Large intestine (tissue), 3 donors: ENCODE measurements around the gene CAMTA1. TPM values are rescaled to one million over a fixed set of nuclear protein-coding genes. Genes with fewer than 3 reads are reported as not detected.
A peak's percentile ranks its signal among the peaks of the same experiment; 100 is the strongest.

Experiments
- DNase-seq, 2 donors: peaks; one replicate each; pipeline versions ENCODE4 v3.0.0 to v3.0.0-alpha.2; 2013
- H3K27ac ChIP-seq: one replicate; pipeline ENCODE4 v1.5.1; 2013; ENCODE audit warnings: low read length
- H3K27me3 ChIP-seq: 2 replicates; pipeline ENCODE4 v1.6.1; 2013; ENCODE audit warnings: low read length; ENCODE audit not compliant: control insufficient read depth, insufficient read depth
- H3K36me3 ChIP-seq: 2 replicates; pipeline ENCODE4 v1.6.1; 2013; ENCODE audit warnings: low read length; ENCODE audit not compliant: control insufficient read depth, insufficient read depth
- H3K4me1 ChIP-seq: one replicate; pipeline ENCODE4 v1.6.1; 2013; ENCODE audit warnings: low read length; ENCODE audit not compliant: control insufficient read depth, insufficient read depth
- H3K4me3 ChIP-seq: one replicate; pipeline ENCODE4 v1.5.1; 2013; ENCODE audit warnings: low read length
- H3K9me3 ChIP-seq: one replicate; pipeline ENCODE4 v1.6.1; 2013; ENCODE audit warnings: mild to moderate bottlenecking, low read depth, low read length, moderate library complexity; ENCODE audit not compliant: control insufficient read depth
- WGBS: methylation state at CpG from one replicate; pipeline ENCODE4 v1.1.5; 2013; ENCODE audit warnings: low lambda C conversion rate; ENCODE audit not compliant: insufficient coverage; 5-methylcytosine and 5-hydroxymethylcytosine counted together
- polyA plus RNA-seq: library from polyadenylated mRNA; unstranded; fragments of 120-200 nt; gene quantifications from one replicate; pipeline ENCODE4 v1.2.1, GENCODE V29; 2013

Gene CAMTA1
- polyA plus RNA-seq, 1 donor = 67.9 TPM

DNA sequence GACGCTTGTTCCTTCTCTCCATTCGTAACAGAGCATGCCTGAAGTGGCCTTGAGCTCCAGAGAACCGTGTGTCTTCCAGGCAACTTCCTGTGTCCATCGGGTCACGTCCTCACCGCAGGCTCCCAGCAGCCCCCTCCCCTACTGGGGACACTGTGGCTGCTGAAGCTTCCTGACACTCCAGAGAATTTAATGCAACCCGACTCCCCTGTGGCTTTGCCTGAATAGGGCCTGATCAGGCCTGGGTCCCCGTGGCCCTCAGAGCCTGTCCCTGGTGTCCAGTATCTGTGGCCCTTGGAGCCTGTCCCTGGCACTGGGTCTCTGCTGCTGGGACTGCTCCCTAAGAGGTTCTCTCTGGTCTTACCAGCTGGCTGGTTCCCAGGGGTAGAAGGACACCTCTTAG lies 766.2 kb downstream of the CAMTA1 start:
- H3K36me3 ChIP-seq = no peaks in the 10 kb centered on the region
- no peak for DNase-seq
- H3K27ac ChIP-seq = peak overlapping the region; percentile 42
- H3K4me3 ChIP-seq = no peak overlapping the region
- no peaks in the 10 kb centered on the region for H3K9me3 ChIP-seq
- H3K4me1 ChIP-seq = peaks cover 16% of the 10 kb centered on the region
- H3K27me3 ChIP-seq = no peaks in the 10 kb centered on the region
- WGBS = no CpG with 5 or more reads among the region's 8 CpGs

DNA sequence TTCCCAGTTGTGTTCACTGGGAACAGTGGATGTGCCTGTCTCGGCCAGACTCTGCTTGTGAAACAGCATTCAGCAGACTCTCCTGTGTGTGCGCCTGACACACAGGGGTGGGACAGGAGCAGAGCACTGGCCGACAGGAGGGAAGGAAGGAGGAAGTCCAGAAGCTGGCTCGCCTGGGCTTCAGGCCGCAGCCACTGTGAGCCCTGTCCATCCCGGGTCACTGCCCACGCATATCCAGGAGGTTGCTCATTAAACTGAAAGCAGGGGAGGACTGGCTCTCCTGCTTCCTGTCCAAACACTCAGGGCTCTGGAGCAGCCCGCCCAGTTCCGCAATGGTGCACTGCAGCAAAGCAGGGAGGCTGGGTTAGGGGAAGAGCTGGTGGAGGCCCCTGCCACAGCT lies 767.1 kb downstream of the CAMTA1 start:
- no peaks in the 10 kb centered on the region for H3K9me3 ChIP-seq
- WGBS = no CpG with 5 or more reads among the region's 9 CpGs
- no peak overlapping the region for H3K4me3 ChIP-seq
- peaks cover 16% of the 10 kb centered on the region for H3K4me1 ChIP-seq
- no peaks in the 10 kb centered on the region for H3K36me3 ChIP-seq
- H3K27ac ChIP-seq = no peak overlapping the region
- no peak for DNase-seq
- H3K27me3 ChIP-seq = no peaks in the 10 kb centered on the region

DNA sequence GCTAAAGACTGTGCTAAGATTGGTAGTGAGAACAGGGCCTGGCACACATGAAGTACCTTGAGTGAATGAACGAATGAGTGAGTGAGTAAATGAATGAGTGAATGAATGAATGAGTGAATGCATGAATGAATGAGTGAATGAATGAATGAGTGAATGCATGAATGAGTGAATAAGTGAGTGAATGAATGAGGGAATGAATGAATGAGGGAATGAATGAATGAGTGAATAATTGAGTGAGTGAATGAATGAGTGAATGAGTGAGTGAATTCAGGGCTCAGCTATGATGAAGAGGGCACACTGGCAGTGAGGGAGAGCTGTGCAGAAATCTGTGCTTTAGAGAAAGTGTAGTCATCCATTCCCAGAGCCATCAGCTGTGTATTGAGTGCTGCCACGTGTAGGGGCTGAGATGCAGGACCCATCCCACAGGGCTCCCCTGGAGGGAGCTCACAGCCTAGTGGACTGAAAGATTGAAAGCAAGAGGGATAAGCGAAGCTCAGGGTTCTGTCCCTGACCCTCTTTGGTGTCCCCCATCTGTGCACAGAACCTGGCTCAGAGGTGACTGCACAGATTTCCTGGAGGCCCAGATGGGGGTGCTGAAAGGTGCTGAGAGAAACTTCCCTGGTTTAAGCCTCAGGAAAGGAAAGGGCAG lies 767.9 kb downstream of the CAMTA1 start:
- WGBS = no CpG with 5 or more reads among the region's 3 CpGs
- H3K36me3 ChIP-seq = no peaks in the 10 kb centered on the region
- H3K27me3 ChIP-seq = no peaks in the 10 kb centered on the region
- H3K4me1 ChIP-seq = peaks cover 16% of the 10 kb centered on the region
- no peak overlapping the region for H3K4me3 ChIP-seq
- H3K9me3 ChIP-seq = no peaks in the 10 kb centered on the region
- H3K27ac ChIP-seq = no peak overlapping the region
- no peak for DNase-seq

DNA sequence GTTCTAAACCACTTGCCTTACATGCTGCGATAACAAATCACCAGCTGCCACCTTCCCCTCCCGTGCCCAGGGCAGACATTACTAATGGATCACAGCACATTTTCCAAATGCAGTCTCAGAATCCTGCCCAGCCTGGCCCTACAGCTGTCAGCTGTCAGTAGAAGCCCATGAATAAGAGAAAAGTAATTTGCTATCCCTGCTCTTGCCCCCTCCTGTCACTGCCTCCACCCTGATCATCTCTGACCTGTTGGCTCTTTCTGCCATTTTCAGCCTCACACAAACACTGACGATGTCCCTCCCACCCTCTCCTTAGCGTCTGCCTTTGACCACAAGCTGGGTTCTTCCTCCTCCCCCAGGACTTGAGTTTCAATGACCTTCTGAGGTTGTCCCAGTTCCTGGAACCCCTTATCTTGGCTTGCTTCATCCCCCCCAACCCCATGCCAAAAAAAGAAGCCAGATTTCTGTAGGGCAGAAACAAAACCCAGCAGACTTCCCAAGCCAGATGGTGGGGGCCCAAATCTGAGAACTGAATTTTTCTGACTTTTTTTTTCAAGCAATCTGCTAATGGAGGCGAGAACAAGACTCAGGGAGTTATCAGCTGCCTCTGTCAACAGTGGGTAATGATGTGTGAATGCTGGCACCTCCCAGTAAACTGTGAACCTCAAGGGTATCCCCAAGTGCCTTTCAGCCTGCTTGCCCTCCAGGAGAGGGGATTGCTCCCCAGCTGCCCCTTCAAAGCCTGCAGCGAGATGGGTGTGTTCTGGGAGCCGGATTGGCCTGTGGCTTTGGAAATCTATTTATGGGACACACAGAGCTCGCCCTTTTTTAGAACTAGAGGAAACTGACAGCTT lies 769.4 kb downstream of the CAMTA1 start:
- Histone ChIP-seq H3K27ac (no peak overlapping the region), H3K36me3 (no peaks in the 10 kb centered on the region), H3K4me1 (peaks cover 14% of the 10 kb centered on the region), H3K27me3 (no peaks in the 10 kb centered on the region), H3K9me3 (no peaks in the 10 kb centered on the region), H3K4me3 (no peak overlapping the region)
- no CpG with 5 or more reads among the region's 8 CpGs for WGBS
- no peak for DNase-seq

DNA sequence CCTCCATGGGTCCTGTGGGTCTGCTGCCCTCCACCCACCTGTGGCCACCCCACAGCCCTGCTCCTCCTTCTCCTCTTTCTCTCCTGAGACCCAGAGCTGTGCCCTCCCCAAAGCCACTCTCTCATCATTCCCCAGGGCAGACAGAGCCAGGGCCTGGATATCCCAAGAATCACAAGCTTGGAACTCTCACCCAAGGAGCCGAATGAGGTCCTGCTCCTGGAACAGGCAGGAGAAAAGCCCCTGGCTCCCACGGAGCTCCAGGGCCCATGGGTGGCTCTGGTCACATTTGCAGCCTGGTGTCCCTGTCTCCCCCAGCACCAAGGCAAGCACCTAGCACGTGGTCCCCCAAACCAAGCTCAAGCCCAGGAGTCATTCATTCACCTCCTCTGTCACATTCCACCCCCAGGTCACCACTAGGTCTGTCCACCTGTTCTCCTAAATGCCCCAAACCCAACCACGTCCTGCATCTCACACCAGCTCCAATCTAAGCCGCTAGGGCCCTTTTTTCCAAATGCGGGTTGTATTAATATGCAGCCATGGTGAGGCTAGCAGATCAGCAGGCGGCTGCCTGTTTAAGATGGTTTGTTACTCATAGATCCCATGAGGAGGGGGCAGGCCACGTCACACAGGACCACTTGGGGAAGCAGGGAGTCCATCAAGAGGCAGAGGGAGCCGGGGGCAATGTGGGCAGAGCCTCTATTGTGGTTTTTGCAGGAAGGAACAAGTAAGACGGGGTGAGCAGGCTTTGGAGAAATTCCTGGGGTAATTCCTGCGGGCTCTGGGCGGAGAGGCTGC lies 770.3 kb downstream of the CAMTA1 start:
- no peak for DNase-seq
- H3K9me3 ChIP-seq = no peaks in the 10 kb centered on the region
- peaks cover 6% of the 10 kb centered on the region for H3K4me1 ChIP-seq
- no peak overlapping the region for H3K27ac ChIP-seq
- H3K36me3 ChIP-seq = no peaks in the 10 kb centered on the region
- no CpG with 5 or more reads among the region's 12 CpGs for WGBS
- no peaks in the 10 kb centered on the region for H3K27me3 ChIP-seq
- no peak overlapping the region for H3K4me3 ChIP-seq

DNA sequence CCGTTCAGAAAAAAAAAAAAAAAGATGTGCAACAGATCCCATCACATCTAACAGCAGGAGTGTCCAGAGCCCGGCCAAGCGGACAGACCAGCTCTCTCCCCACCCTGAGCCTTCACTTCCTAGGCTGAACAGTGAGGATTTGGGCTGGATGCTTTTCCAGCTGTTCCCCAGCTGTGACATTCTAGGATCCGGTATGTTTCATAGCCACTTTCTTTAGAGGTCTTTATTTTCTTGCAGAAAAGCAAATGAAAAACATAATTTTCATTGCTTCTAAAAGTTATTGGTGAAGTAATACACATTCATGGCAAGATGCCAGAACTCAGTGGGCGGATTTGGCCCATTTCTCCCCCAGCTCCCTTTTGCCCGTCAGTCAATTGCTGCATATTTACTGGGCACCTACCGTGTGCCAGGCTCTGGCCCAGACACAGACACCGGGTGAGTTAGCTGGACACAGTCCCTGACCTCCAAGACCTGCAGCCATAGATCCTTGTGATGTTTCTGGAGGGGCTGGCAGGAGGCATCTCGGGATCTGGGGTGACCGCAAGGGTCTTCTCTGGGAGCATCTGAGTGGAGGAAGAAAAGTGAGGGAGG lies 772.1 kb downstream of the CAMTA1 start:
- no peaks in the 10 kb centered on the region for H3K4me1 ChIP-seq
- H3K27ac ChIP-seq = no peak overlapping the region
- no peak overlapping the region for H3K4me3 ChIP-seq
- no peak for DNase-seq
- WGBS = 100% methylated on average over 1 of the region's 10 CpGs
- no peaks in the 10 kb centered on the region for H3K36me3 ChIP-seq
- H3K9me3 ChIP-seq = no peaks in the 10 kb centered on the region
- H3K27me3 ChIP-seq = no peaks in the 10 kb centered on the region

DNA sequence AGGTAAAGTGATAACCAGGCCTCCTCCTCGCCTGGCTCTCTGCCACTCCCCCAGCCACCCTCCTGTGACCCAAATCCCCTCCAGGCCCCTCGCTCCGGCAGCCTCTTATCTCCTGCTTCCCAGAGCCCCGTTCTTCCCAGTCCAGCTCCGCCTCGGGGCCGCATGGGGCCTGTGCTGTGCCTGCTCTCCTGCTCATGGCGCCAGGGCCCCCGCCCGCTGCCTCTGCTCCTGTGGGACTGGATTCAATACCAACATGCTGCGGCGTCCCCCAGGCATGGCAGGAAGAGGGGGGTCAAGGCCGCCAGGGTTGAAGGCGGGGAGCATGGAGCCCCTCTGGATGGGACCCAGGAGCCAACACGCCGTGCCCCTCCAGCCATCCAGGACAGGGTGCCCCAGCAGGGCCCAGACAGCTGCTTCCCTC lies 772.8 kb downstream of the CAMTA1 start:
- WGBS = no CpG with 5 or more reads among the region's 16 CpGs
- H3K9me3 ChIP-seq = no peaks in the 10 kb centered on the region
- H3K27me3 ChIP-seq = no peaks in the 10 kb centered on the region
- DNase-seq = no peak
- H3K36me3 ChIP-seq = no peaks in the 10 kb centered on the region
- H3K4me1 ChIP-seq = no peaks in the 10 kb centered on the region
- no peak overlapping the region for H3K4me3 ChIP-seq
- no peak overlapping the region for H3K27ac ChIP-seq

DNA sequence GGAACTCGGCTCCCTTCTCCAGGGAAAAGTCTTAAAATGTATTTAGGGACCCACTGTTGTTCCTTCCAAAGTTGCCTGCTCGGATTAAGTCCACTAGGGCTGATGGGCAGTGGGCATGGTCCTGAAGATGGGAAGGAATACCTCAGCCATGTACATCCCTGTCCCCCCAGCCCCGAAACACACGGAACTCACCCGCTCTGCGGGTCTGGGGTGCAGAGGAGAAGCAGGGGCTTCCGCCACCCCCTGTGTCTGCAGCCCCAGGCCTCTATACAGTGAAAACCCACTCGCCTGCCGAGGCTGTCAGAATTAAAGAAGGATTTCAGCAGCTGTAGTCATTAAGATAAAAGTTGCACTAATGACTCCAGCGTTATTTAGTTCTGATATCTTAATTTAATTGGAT lies 773.2 kb downstream of the CAMTA1 start:
- Histone ChIP-seq H3K27me3 (no peaks in the 10 kb centered on the region), H3K4me3 (no peak overlapping the region), H3K4me1 (no peaks in the 10 kb centered on the region), H3K27ac (no peak overlapping the region), H3K9me3 (no peaks in the 10 kb centered on the region), H3K36me3 (no peaks in the 10 kb centered on the region)
- WGBS = no CpG with 5 or more reads among the region's 10 CpGs
- no peak for DNase-seq

DNA sequence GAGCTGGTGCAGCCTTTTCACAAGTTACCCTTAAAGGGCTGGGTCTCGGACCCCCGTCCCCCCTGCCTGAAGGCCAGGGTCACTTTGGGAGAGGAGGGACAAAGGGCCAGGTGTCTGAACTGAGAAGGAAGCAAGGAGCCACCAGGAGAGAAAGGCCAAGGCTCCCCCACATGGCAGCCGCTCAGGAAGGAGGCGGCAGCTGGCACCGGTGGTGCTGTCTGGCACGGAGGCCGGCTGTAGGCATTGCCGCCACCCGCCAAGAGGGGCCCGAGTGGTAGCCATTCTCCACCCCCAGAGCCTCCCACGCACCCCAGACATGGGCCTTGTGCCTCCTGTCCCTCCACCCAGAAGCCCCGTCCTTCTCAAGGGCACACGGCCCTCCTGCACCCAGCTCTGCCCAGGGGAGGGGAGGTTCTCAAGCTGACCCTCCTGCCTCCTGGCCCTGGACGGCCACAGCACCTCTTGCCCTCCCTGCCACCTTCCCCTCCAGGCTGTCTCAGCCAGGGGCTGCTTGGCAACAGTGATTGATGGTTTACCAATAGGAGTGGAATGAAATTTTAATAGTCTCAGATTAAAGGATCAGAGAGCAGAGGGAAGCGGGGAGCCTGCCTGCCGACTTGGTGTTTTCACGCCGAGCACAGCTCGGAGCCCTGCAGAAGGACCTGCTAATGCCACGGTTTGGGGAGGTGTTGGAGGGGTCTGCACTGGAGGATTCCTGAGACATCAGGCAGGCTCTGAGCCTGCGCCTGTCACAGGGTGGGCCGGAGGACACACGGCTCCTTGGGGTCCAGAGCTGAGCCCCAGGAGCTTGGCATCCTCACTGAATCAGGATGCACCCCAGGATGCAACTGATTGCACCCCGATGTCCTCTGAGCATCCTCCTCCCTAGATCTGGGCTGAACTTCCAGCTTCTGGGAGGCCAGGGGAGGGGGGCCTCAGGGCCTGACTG lies 773.9 kb downstream of the CAMTA1 start:
- Histone ChIP-seq H3K9me3 (no peaks in the 10 kb centered on the region), H3K4me3 (no peak overlapping the region), H3K27ac (no peak overlapping the region), H3K27me3 (no peaks in the 10 kb centered on the region), H3K4me1 (no peaks in the 10 kb centered on the region), H3K36me3 (no peaks in the 10 kb centered on the region)
- no peak for DNase-seq
- no CpG with 5 or more reads among the region's 24 CpGs for WGBS
